NCI-H446 treated with DMSO at 0.1 percent for 48 hours (cell line): ENCODE measurements around the gene IP6K2.

Experiments
- DNase-seq: peaks from one replicate; lab custom pipeline; 2025; lab: John Stamatoyannopoulos, UW

The IP6K2 gene

DNA sequence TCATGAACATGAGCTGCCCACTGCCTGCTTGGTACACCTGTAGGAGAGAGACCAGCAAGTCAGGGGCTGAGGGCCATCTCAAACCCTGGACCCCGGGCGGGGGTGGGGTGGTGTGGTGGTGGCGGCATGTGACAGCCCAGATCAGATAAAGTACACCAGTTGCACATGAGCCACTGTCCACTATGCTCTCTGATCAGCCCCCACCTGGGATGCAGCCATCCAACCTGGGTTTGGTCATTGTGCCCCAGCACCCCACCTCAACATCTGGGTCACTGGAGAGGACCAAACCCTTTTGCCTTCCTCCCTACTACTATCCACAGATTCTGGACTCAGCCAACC lies 28.3 kb downstream of the IP6K2 start:
- no peak for DNase-seq

DNA sequence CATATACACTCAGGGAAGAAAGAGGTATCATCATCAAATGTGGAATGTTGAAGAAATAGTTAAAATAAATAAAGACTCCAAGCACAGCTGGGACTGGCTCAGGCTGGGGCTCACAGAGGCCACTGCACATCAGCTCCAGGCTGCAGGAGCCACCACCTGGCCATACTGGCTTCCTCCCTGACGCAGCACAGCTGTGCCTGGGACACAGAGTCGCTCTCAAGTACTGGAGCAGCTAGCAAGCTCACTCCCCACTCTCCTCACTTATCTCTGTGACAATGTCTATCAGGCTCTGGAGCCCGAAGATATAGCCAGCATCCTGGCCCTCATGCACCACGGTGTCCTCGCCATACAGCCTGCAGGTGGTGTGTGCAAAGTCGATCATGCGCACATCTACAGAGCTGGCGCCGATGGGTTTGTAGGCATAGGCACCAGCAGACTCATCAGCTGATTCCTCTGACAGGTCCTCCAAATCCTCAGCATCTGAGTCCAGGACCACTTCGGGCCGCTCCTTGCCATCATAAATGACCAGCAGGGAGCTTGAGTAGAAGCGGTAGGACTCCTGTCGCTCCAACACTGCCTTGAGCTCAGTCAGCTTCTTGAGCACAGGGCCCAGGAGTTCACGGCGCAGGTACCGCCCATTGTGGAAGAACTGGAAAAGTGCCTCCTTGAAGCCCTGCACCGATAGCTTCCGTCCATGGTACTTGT lies 28.8 kb downstream of the IP6K2 start:
- DNase-seq: no peak

DNA sequence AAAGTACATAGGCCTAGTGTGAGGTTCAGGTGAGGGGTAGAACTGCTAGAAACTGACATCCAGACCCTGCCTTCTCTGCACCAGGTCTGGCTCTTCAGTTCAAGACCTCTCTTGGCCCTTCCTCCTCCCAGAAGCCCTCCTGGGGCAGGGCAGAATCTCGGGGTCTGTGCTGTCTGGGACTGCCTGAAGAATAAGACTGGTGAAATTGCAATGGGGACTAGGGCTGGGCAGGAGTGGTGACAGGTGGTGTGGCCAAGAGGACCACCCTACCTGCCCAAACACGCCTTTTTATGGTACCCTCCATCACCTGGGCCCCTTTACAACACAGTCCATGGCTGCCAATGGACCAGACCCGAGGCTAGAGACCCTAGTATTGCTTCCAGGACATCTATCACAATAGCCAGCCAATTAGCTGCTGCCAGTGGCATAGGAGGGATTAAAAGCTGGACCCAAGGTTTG lies 29.8 kb downstream of the IP6K2 start:
- DNase-seq: no peak

DNA sequence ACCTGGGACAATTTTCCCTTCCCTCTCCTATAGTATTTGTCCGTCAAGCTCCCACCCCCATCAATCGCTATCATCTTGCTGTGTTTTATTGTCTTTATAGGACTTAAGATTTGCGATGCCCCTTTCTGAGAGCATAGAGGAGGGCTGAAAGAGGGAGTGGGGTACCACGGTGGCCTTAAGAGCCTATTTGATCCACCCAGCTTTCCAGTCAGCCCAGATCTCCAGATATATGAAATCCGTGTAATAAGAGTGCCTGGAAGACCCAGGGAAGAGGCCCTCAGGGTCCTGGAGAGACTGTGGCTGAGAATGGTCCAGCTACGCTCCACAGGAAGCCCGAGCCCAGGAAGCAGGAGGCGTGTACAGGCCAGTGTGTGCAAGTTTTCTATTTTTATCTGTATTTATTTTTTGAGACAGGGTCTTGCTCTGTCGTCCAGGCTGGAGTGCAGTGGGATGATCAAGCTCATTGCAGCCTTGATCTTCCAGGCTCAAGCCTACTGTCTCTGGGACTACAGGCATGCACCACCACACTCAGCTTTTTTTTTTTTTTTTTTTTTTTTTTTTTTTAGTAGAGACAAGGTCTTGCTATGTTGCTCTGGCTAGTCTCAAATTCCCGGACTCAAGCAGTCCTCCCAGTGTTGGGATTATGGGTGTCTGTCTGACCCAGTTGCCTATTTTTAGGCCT lies 30.3 kb downstream of the IP6K2 start:
- DNase-seq: no peak

DNA sequence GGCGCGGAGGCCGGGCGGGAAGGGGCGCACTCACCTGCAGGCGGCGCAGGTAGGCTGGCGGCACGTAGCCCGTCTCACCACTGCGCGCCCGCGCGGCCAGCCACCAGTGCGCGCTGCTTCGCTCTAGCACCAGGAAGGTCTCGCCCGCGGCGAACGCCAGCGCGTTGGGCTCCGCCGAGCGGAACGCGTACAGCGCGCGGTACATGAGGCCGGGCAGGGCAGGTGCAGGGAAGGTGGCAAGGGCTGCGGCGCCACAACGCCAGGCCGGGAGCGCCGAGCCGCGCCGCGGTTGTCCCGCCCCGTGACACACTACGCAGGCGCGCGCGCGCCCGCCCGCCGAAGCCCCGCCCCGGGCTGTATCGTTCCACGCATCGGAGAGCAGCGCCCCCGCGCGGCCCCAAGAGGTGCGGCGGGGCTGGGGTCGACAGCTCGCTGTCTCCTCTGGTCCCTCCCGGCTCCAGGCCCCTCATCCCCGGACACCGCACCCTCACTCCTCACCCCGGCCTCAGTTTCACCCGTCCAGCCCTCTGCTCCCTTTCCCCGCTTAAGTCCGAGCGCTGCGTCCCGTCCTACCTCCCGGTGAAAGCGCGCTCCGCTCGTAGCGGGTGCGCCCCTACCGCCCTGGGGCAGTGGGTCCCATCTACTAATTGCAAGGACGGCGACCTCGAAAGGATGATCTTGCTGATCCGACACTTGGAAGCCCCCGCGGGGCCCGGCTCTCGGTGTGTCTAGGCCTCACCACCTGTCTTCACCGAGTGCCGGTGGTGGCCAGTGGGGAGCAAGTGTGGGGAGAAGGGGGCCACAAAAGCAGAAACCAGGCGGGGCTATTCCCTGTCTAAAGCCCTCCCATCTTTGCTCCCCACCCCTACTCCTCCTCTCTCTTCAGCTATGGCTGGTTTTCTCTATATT lies 31.2 kb downstream of the IP6K2 start, which contains the start of gene NCKIPSD:
Gene NCKIPSD (minus strand): TSS at position 313 of the 909 bp plus-strand sequence. CDS start 108 bp downstream, at position 205.
- DNase-seq: peak; percentile 26

DNA sequence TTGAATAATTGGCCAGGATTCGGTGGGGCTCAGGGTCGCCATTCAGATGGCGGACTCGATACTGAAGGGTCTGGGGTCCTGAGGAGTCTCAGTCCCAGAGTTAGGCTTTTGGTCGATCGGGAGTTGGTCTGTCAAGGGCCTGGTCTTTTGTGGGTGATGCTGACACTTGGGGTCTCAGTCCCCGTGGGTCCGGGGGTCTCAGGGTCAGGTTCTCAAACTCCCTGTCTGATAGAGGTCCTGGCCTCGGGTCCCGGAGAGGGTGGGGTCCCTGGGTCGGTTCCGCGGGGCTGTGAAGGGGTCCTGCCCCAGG lies 31.8 kb downstream of the IP6K2 start:
- DNase-seq: no peak

DNA sequence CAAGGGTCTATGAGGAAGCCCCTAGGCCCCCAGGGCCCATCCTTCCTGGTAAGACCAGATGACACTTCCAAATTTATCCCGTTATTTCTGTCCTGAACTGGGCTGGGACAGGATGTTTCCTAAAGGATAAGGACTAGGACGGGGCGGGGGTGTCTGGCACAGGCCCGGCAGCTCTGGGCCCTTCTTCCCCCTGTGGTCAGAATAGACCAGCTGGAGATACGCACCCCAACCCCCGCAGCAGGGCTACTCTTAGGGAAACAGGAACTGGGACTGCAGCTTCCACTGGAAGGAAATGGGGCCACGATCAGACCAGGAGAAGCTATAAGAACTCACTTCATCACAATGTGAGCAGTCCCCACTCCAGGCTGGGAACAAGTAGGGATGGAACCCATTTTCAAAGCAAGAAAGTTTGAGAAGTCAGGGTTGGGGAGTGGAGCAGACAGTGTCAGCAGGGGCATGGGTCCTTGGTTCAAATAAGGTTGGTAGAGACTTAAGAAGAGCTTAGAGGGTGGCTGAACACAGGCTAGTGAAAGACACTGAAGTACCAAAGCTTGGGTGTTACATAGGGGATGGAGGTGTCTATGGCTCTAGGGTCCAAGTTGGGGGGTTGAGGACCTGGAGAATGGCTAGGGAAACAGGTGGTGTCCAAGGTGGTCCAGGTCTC lies 32.4 kb downstream of the IP6K2 start:
- no peak for DNase-seq

DNA sequence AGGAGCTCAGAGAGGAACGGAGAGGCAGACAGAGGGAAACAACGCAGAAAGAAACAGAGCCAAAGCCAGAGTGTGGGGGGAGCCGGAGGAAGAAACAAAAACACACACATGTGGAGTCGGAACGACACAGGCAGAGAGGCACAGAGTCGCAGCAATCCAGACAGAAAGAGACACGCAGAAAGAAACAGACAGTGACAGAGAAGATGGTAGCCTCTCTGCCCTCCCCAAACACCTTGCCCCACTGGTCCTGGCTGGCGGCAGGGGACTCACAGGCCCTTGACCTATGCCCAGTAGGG lies 33.0 kb downstream of the IP6K2 start:
- DNase-seq: no peak

DNA sequence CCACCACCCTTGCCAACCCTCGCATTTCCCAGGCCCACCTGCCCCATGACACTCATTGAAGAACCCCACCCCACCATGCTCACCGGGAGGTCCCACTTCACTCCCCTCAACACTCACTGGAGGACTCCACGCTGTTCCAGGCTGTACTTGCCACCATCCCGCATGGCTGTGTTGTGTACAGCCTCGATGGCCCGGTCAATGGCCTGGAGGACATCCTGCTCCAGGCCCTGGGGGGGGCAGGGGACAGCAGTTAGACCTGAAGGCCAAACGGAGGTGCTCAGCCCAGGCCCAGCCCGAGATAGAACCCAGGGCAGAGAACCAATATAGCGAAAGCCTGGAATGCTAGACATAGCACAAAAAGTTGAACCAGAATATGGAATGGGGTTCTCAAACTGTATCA lies 34.2 kb downstream of the IP6K2 start:
- DNase-seq: no peak

DNA sequence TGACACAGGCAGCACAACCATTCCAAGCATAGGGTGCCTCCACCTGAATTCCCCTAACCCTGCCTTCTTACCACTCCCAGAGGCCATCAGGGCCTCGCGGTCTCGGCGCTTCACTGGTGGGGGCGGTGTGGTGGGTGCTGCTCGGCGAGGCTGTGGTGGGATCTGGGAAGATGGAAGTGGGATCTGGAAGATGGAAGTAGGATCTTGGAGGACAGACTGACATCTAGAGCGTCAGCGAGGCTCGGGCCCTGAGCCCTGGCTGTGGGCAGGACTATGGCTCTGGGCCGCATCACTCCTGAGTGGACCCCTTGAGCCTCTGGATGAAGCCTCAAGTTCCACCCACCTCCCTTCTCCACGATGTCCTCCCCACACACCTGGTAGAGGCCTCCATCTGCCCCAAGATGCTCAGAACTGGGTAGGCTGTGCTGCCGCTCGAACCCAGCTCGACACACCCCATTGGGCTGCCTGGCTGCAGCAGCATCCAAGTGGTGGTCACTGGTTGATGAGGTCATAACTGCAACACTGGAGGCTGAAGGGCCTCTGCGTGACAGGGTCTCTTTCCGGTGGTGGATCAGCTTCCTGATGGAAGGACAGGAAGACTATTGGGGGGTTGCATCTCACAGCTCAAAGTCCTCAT lies 34.9 kb downstream of the IP6K2 start:
- DNase-seq: no peak

DNA sequence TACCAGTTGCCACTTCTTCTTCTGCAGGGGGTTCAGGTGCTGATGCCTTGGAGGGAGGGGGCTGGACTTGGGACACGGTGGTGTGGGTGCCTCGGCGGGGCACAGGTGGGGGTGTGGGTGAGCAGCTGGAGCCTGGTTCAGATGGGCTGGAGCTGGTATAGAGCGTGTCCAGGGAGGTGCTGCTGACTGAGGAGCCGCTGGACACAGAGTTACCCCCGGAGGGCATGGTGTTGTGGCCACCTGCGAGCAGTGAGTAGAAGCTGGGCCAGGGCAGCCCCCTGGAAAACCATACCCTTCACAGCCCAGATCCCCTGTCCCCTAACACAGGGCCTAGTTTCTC lies 35.5 kb downstream of the IP6K2 start:
- no peak for DNase-seq

DNA sequence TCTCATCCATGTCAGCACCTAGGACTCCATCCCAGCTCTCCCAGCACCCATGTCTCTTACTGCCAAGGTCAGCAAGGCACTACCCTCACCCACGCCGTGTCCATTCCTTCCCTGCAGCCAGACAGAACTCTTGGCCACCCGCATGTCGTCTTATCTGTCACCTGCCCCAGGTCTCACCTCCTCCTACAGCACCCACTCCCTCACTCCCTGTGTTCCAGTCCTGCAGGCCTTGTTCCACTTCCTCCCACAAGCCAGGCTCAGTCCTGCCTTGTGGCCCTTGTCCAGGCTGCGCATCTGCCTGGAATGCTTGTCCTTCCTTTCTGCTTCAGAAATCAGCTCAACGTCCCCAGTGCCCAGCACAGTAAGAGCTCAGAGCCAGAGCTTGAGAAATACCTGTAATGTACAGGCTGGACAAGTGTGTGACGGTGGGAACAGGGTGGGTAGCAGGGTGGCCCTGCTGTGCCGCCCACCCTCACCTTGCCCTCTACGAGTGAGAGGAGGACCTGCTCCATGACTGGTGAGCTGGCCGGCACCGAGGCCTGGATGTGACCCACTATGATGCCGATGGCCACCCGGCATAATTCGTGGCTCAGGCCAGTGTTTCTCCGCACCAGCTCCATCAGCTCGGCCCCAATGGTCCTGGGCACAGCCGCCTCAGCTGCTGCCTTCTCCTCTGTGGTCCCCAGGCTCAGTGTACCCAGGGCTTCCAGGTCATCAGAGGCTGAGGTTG lies 36.0 kb downstream of the IP6K2 start:
- no peak for DNase-seq

DNA sequence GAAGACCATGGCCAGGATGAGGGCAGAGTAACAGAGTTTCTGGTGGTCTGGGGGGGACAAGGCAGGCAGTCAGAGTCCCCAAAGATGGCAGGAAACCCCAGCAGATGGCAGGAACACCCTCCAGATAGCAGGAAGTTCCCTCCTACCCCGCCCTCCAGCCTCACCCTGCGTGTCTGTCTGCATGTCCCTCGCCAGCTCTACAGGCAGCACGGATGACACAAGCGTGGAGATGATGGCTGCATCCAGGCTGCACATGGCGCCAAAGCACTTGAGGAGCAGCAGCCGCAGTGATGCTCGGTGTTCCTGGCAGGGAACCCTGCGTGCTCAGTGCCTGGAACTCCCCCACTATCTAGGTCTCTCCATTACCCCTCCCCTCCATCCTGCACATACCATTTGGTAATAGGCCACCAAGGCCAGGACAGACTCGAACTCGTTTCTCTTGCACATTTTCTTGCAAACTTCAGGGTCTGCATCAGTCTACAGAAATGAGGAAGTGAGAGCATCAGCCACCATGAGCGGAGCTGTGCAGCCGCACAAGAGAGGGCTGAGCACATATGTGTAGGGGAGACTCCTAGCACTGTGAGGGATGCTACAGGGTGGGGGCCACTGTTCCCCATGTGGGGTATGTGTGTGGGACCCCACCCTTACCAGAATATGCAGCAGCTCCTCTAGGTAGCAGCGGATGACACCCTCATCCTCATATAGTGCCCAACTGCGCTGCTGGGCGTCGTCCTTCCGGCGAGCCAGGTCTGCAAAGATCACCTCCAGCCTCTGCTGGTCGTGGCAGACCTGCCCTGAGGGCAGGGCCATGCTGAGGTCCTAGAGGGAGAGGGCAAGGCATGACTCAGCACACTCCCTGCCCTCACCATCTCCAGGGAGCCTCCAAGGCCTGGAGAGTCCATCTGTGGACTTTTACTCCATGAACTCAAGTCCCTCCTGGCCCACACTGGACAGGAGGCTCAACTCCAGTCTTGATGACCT lies 37.3 kb downstream of the IP6K2 start:
- no peak for DNase-seq

DNA sequence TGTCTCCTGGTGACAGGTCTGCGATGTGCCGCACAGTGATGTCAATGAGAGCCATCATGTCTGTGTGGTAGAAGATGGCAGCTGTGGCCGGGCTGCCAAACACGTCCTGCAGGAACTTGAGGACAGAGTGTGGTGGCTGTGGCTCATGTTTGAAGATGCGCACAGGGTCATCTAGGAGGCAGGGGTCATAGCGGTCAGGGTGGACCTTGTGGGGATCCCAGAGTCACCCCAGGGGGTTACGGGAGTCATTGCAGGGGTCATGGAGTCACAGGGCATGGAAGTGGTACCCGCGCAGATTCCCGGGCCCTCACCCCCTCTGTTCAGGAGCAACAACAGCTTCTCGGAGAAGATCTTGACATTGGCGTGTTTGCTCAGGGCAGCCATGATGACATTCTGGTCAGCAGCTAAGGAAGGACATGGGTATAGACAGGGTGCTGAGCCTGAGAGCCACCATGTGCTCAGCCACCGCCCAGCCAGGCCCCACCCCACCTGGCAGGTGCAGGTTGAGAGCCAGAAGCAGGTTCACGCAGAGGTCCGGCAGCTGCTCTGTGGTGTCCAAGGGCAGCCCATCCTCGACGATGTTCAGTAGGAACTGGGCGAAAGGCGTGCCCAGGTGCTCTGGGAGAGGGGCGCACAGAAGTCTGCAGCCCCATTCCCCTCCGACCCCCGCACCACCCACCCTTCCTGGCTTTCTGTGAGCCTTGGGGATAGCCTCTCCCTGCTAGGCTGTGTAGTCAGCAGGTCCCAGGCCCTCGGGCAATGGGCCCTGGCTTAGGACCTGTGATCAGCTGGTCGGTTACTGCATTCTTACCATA lies 38.2 kb downstream of the IP6K2 start:
- no peak for DNase-seq

DNA sequence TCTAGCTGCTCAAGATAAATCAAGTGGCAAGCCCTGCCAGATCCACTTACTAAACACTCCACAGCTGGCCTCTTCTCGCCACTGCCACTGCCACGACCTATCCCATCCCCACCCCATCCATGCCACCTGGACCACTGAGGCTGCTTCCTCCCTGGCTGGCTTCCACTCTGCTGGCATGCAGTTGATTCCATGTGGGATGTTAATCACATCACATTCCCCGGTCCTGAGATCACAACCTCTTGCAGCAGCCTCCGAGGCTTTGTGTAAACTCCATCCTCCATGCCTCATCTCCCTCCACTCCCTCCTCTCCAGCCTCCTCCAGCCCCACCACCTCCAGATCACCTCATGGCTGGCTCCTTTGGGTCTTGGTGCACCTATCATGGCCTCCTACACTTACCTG lies 39.0 kb downstream of the IP6K2 start:
- no peak for DNase-seq

DNA sequence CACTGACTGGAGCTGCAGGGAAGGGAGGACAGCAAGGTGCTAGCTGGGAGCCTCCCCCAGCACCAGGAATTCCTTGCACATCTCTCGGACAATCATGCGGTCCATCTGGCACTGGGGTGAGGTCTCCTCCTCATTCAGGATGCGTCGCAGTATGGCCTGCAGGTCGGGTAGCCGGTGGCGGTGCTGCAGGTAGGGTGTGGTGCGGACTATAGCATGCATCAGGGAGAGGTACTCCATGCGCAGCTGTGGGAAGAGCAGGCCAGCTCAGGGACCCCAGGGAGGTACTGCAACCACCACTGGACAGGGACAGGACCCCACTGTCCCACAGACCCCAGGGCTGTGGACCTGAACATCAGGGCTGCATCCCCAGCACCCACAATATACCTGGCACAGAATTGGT lies 42.5 kb downstream of the IP6K2 start:
- DNase-seq: no peak

DNA sequence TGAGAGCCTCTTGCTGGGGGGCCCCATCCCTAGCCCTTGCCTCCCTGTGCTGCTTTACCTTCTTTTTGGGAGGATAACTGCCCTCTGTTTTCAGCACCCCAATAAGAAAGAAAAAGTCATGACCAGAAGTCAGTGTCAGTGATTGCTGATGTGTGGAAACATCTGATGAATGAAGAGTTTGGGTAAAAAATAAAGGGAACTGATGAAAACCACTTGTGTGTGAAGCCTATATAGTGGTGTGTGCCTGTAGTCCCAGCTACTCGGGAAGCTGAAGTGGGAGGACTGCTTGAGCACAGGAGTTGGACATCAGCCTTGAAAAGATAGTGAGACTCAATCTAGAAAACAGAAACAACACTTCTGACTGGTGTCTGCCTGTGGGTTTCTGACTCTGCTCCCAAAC lies 44.5 kb downstream of the IP6K2 start:
- no peak for DNase-seq

DNA sequence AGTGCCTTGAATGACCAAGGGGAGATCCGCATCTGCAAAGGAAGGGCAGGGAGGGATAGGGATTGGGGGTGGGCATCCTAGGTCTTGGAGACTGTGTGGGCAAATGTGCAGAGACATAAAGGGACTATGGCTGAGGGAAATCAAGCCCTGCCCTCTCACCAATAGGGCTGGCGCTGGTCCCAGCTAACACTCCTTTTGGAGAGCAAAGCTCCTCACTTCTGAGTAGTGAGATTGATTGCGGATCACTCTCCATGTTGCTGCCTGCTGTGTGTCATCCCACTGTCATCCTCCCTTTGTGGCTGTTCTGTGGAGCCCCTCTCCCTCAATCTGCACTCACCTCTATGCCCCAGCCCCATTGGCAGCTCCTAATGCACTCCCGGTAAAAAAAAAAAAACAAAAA lies 52.1 kb downstream of the IP6K2 start:
- no peak for DNase-seq

DNA sequence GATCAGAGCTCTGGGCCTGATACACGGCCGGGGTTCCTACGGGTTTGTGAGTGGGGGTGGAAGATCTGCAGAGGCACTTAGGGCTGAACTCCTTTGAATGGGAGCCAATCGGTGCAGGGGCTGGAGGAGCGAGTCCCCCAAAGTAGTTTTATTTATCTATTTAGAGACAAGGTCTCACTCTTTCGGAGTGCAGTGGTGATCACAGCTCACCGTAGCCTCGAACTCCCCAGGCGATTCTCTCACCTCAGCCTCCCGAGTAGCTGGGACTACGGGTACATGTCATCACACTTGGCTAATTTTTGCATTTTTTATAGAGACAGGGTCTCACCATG lies 52.7 kb downstream of the IP6K2 start:
- no peak for DNase-seq
